Glutamatergic neuron (in vitro differentiated cells): ENCODE data around the gene ANKRD55. TPM values are rescaled to one million over a fixed set of nuclear protein-coding genes. Genes with fewer than 3 reads are reported as not detected.
"Not testable (repeated sequence)": the region's sequence is repeated elsewhere in the genome, so short reads cannot be mapped to it uniquely, and the experiment has no call there.

Source experiments
- DNase-seq: peaks from one replicate; pipeline ENCODE4 v3.0.0; 2022
- H3K27ac Mint-ChIP-seq: one replicate; pipeline ENCODE4 v1.8.0; 2020; ENCODE audit warnings: mild to moderate bottlenecking, mixed read lengths, inconsistent platforms; ENCODE audit not compliant: unreplicated experiment
- H3K27me3 Mint-ChIP-seq: one replicate; pipeline ENCODE4 v1.8.0; 2020; ENCODE audit warnings: mild to moderate bottlenecking, moderate library complexity, mixed read lengths, inconsistent platforms; ENCODE audit not compliant: unreplicated experiment
- H3K36me3 Mint-ChIP-seq: one replicate; pipeline ENCODE4 v1.8.0; 2020; ENCODE audit warnings: mild to moderate bottlenecking, mixed read lengths, inconsistent platforms; ENCODE audit not compliant: unreplicated experiment
- H3K4me1 Mint-ChIP-seq: one replicate; pipeline ENCODE4 v1.8.0; 2020; ENCODE audit warnings: mild to moderate bottlenecking, low read depth, mixed read lengths, inconsistent platforms; ENCODE audit not compliant: unreplicated experiment
- H3K4me3 Mint-ChIP-seq: one replicate; pipeline ENCODE4 v1.8.0; 2020; ENCODE audit warnings: mild to moderate bottlenecking, mixed read lengths, inconsistent platforms; ENCODE audit not compliant: unreplicated experiment
- H3K9me3 Mint-ChIP-seq: one replicate; pipeline ENCODE4 v1.8.0; 2020; ENCODE audit warnings: mild to moderate bottlenecking, moderate library complexity, mixed read lengths, inconsistent platforms; ENCODE audit not compliant: unreplicated experiment
- total RNA-seq: library from RNA; stranded (reverse); fragmentation: NEBNext Ultra II Directional; extraction: Animal tissue kit (Norgen Biotek cat#: 25700); gene quantifications from one replicate; pipeline ENCODE4 v1.2.1, GENCODE V29; 2021; ENCODE audit not compliant: unreplicated experiment
- TF ChIP-seq, protein P1 (sequence below): fragments of 200-600 bp; sonication (generic); IDR thresholded peaks from one replicate; pipeline ENCODE4 v1.5.0; 2021; ENCODE audit not compliant: partially characterized antibody, unreplicated experiment

Gene ANKRD55
- total RNA-seq, 1 donor from 2014 or later = not detected

- Mint-ChIP-seq H3K27me3 (no peaks in the 10 kb centered on the region), H3K27ac (no peak overlapping the region), H3K4me1 (no peaks in the 10 kb centered on the region), H3K36me3 (no peaks in the 10 kb centered on the region), H3K4me3 (no peak overlapping the region), H3K9me3 (peaks cover under 1% of the 10 kb centered on the region)
- TF ChIP-seq, protein P1, sequence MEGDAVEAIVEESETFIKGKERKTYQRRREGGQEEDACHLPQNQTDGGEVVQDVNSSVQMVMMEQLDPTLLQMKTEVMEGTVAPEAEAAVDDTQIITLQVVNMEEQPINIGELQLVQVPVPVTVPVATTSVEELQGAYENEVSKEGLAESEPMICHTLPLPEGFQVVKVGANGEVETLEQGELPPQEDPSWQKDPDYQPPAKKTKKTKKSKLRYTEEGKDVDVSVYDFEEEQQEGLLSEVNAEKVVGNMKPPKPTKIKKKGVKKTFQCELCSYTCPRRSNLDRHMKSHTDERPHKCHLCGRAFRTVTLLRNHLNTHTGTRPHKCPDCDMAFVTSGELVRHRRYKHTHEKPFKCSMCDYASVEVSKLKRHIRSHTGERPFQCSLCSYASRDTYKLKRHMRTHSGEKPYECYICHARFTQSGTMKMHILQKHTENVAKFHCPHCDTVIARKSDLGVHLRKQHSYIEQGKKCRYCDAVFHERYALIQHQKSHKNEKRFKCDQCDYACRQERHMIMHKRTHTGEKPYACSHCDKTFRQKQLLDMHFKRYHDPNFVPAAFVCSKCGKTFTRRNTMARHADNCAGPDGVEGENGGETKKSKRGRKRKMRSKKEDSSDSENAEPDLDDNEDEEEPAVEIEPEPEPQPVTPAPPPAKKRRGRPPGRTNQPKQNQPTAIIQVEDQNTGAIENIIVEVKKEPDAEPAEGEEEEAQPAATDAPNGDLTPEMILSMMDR = no peak
- DNase-seq = no peak
Measured at GRCh38 chr5:56253924-56254323, 20.8 kb upstream of the ANKRD55 start.

DNA sequence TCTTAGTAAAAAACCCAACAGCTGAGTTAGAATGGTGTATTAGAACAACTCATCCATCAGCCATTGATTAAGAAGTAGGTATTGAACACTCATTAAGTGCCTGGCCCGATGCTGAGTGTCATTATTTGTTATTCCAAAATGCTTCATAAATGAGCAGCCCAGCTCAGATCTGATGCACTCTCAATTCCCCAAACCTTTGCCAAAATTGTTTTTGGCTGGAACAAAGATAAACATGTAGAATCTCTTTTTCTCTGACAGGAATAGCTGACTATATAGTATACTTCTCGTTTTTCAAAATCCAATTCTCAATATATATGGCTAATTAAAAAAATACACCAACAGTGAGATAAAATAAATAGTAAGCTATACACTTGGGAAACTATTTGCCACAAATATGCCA is 20.0 kb upstream of the ANKRD55 start:
- Mint-ChIP-seq H3K4me3 (no peak overlapping the region), H3K9me3 (peaks cover 3% of the 10 kb centered on the region), H3K27ac (no peak overlapping the region), H3K4me1 (no peaks in the 10 kb centered on the region), H3K27me3 (no peaks in the 10 kb centered on the region), H3K36me3 (no peaks in the 10 kb centered on the region)
- TF ChIP-seq, protein P1 = no peak
- no peak for DNase-seq

GRCh38 chr5:56251918-56252553 is 18.9 kb upstream of the ANKRD55 start:
- Mint-ChIP-seq H3K36me3 (no peaks in the 10 kb centered on the region), H3K27me3 (no peaks in the 10 kb centered on the region), H3K27ac (no peak overlapping the region), H3K4me1 (no peaks in the 10 kb centered on the region), H3K4me3 (no peak overlapping the region), H3K9me3 (peaks cover 3% of the 10 kb centered on the region)
- no peak for DNase-seq
- TF ChIP-seq, protein P1 = no peak

GRCh38 chr5:56251440-56251839 is 18.3 kb upstream of the ANKRD55 start:
- Mint-ChIP-seq H3K4me1 (no peaks in the 10 kb centered on the region), H3K9me3 (peaks cover 3% of the 10 kb centered on the region), H3K27ac (no peak overlapping the region), H3K4me3 (no peak overlapping the region), H3K36me3 (no peaks in the 10 kb centered on the region), H3K27me3 (no peaks in the 10 kb centered on the region)
- TF ChIP-seq, protein P1 = no peak
- no peak for DNase-seq

GRCh38 chr5:56250011-56250410 is 16.9 kb upstream of the ANKRD55 start:
- Mint-ChIP-seq H3K4me3 (no peak overlapping the region), H3K4me1 (no peaks in the 10 kb centered on the region), H3K9me3 (peaks cover 6% of the 10 kb centered on the region), H3K36me3 (no peaks in the 10 kb centered on the region), H3K27ac (no peak overlapping the region), H3K27me3 (no peaks in the 10 kb centered on the region)
- TF ChIP-seq, protein P1 = no peak
- no peak for DNase-seq

- not testable (repeated sequence) for H3K4me3 Mint-ChIP-seq, H3K4me1 Mint-ChIP-seq, H3K27me3 Mint-ChIP-seq, H3K36me3 Mint-ChIP-seq, H3K9me3 Mint-ChIP-seq, DNase-seq, H3K27ac Mint-ChIP-seq
Measured at GRCh38 chr5:56249085-56249484, 16.0 kb upstream of the ANKRD55 start.
